ENCODE data around the gene SYDE2.
A peak's percentile ranks its signal among the peaks of the same experiment; 100 is the strongest.

SYDE2 gene

DNA sequence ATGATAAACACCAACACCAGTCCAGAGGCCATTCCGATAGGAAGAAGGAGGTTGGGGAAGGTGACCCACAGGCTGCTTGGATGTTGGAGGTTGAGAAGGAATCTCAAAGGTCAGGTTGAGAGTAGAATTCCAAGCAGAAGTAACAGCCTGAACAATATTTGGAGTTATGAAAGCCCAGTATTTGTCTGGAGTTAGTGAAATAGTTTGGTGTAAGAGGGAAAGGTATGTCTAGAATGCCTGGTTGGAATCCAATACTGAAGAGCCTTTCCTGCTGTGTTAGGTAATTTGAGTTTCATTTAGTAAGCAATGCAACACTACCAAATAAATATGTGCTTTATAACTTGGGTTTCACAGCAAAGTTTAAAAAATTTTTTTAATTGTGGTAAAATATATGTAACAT, 82.1 kb downstream of the SYDE2 start:
- DNase-seq, result peak; percentile 16

DNA sequence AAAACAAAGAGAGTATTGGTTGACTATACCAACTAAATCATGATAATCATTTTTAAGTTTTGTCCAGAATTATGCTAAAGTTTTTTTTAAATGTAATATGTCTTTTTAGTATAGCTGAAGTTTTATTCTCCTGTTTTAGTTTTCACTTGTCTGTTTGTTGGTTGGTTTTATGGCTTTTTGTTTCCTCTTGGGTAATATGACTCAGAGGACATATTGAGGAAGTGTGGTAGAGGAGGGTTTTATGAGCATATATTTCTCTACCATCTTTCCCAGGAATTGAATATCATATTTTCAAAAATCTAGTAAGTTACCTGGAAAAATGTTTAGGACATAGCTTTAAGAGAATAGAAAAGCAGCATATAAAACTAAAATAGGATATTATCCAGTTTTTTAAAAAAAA, 84.0 kb downstream of the SYDE2 start:
- no peak for DNase-seq

DNA sequence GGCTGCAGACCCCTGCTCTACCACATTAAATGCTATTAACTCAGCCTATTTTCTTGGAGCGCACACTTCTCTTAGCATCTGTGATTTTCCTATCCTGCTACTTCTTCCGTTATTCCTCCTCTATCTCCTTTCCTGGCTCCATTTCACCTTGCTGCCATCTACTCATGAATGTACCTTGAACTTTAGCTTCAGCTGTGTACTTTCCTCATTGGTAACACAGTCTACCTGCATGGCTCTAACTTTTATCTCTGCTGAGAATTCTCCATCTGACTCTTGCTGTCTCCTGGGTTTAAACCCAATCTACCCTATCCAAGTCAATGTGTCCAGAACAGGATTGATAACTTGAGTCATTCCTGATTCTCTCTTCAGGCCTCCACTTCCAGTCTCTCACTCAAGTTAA, 84.9 kb downstream of the SYDE2 start:
- DNase-seq, result no peak

DNA sequence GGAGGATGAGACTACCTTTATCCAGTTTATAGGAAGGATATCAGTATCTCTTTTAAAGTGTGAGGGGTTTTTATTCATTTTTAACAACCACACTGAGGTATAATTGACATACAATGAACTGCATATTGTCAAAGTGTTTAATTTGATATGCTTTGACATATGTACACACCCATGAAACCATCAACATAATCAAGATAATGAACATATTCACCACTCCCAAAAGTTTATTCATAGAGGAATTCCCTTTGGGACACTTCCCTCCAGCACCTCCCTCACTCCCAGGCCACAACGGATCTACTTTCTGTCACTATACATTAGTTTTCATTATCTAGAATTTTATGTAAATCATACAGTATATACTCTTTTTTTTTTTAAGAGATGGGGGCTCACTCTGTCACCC, 89.1 kb downstream of the SYDE2 start:
- no peak for DNase-seq

DNA sequence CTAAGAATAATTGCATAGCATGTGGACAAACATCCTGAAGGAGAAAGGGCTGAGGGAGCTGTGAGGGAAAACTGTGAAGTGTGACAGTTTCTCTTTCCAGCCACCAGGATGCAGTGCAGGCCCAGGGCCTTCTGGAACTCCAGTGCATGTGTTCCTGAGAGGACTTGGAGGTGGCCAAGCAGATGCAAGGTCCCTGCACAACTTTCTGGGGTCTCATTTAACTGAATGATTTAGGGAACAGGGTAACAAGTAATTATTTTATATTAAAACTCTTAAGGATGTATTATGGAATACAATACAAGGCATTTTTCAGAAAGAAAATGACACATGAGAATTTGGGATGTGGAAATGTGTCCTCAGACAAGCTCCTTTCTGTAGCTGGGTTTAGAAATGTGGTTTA, 91.3 kb downstream of the SYDE2 start:
- DNase-seq, result peak; percentile 64
